PC-3 (cell line): ENCODE data around the gene CCDC187.

Experiments used
- CTCF ChIP-seq: fragments of 300-600 bp; sonication (generic); conservative IDR thresholded peaks from 2 replicates; pipeline ENCODE4 v1.5.1; 2017; ENCODE audit warnings: antibody characterized with exemption, low read depth, mild to moderate bottlenecking, low read length
- EZH2 ChIP-seq: fragments of 300-600 bp; sonication (generic); IDR thresholded peaks from one replicate; pipeline ENCODE4 v1.6.1; 2017; ENCODE audit warnings: antibody characterized with exemption, mild to moderate bottlenecking, low read length; ENCODE audit not compliant: unreplicated experiment
- EZH2phosphoT487 ChIP-seq: fragments of 300-600 bp; sonication (generic); IDR thresholded peaks from 2 replicates; pipeline ENCODE4 v1.6.1; 2018; ENCODE audit warnings: mild to moderate bottlenecking, antibody characterized with exemption, low read length, borderline replicate concordance

- TF ChIP-seq CTCF (no peak), EZH2phosphoT487 (no peak), EZH2 (no peak)
These were observed 43.4 kb downstream of the CCDC187 start for GRCh38 chr9:136260521-136260920.
